ENCODE results near the gene BTBD9.

DNA sequence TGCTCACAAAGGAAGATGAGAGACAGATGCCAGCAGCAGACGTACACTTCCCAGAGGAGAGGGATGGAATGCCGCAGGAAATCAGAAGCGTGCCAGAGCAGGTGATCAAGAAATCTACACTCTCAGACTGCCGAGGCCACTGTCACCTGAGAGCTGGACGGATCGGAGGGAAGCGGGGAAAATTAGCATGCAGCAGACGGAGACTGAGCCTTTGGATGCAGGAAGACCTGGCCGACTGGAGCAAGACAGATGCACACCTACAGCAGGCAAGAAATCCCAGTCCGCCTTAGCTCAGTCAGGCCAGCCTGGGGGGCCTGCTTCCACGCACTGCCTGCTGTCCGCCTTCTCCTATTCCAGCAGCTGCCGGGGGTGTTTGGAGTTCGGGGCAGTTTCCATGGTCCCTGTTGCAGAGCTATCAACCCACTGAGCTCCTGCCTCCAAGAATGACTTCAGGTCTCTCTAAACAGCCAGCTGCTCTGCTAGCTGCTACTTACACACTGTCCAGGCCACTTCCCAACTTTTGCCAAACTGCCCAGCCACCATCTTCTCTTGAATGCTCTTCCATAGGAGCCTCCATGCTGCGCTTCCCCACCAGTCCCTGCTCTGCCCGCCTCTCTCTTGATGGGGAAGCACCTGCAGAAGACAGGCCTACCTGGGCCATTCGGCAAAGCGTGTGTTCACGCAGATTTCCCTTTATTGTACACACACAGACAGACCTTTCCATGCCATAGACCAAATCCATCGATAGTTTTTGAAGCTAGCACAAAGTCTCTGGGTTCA is 451.7 kb downstream of the BTBD9 start:
- no peak for TF ChIP-seq POLR2A (IDR thresholded peaks at IDR 0.05)
- TF ChIP-seq, protein P1, sequence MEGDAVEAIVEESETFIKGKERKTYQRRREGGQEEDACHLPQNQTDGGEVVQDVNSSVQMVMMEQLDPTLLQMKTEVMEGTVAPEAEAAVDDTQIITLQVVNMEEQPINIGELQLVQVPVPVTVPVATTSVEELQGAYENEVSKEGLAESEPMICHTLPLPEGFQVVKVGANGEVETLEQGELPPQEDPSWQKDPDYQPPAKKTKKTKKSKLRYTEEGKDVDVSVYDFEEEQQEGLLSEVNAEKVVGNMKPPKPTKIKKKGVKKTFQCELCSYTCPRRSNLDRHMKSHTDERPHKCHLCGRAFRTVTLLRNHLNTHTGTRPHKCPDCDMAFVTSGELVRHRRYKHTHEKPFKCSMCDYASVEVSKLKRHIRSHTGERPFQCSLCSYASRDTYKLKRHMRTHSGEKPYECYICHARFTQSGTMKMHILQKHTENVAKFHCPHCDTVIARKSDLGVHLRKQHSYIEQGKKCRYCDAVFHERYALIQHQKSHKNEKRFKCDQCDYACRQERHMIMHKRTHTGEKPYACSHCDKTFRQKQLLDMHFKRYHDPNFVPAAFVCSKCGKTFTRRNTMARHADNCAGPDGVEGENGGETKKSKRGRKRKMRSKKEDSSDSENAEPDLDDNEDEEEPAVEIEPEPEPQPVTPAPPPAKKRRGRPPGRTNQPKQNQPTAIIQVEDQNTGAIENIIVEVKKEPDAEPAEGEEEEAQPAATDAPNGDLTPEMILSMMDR (IDR thresholded peaks at IDR 0.05 in 4 of 5, conservative IDR thresholded peaks at IDR 0.05 in 1 of 5), result no peak
